ENCODE data around the gene CNPY4. TPM values are rescaled to one million over a fixed set of nuclear protein-coding genes. Genes with fewer than 3 reads are reported as not detected.

The CNPY4 gene
- 11.4 and 26.6 TPM in 2 replicates for total RNA-seq (2014; rRNA removed; shearing (Covaris generic); ENCODE audit: low replicate concordance)

DNA sequence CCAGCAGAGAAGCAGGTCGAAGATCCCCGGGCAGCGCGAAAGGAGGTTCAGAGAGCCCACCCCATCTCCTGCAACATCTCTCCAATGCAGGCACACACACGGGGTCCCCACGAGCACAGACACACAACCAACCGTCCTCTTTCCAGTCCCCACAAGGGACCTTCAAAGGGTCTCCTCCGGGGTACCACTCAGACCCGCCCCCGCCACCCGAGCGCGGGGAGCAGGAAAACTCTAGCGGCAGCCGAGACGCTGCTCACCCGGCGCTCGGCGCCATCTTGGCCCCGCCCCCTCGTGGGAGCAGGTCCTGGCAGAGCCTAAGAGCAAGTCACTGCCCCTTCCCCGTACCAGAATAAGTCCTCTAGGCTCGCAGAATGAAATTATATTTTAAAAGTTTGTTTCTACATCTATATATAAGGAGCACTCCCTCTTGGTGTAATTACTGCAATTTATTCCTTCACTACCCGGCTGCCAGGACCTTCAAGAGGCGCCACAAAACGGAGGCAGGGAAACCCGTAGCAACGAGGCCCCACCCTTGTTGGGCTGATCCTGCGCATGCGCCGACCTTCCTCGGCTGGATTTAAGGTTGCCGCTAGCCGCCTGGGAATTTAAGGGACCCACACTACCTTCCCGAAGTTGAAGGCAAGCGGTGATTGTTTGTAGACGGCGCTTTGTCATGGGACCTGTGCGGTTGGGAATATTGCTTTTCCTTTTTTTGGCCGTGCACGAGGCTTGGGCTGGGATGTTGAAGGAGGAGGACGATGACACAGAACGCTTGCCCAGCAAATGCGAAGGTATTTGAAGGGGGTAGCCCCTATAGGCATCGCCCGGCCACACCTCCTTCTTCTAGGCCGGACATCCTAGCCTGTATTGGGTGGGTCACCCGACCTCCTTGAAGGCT is at the start of gene CNPY4, which contains the start of gene TAF6:
CNPY4 (plus strand) TSS at position 563 of the 898 bp plus-strand sequence; CDS start at position 674, 111 bp downstream.
TAF6 (minus strand) TSS at position 287 of the 898 bp plus-strand sequence. CDS start 5,149 bp downstream, outside the sequence.
- Histone ChIP-seq H3K9me3 (no peaks in the 10 kb centered on the region), H3K4me3 (peak within 1 kb of the TSS; percentile 78), H3K36me3 (no peaks in the 10 kb centered on the region), H3K27me3 (no peaks in the 10 kb centered on the region)
- peak; percentile 86 for DNase-seq

DNA sequence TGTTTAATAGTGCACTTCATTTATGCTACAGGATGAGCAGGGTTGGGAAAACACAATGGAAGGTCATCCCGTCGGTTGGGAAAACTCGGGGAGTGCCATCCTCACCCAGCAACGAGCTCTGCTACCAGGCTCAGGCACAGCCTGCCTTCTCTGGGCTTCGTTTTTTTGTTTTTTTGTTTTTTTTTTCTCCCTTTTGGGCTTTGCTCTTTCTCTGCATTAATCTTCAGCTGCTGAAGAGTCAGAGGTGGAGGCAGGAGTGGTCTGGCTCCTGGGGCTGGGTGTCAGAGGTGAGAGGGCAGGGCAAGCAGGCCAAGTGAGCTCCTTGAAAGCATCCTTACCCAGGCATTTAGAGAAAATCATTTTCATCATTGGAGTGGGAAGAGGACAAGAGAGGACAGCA is 49.4 kb upstream of the CNPY4 start:
- H3K36me3 ChIP-seq = peaks cover 51% of the 10 kb centered on the region
- peaks cover 14% of the 10 kb centered on the region for H3K9me3 ChIP-seq
- no peak overlapping the region for H3K4me3 ChIP-seq
- no peak for DNase-seq
- H3K27me3 ChIP-seq = no peaks in the 10 kb centered on the region

DNA sequence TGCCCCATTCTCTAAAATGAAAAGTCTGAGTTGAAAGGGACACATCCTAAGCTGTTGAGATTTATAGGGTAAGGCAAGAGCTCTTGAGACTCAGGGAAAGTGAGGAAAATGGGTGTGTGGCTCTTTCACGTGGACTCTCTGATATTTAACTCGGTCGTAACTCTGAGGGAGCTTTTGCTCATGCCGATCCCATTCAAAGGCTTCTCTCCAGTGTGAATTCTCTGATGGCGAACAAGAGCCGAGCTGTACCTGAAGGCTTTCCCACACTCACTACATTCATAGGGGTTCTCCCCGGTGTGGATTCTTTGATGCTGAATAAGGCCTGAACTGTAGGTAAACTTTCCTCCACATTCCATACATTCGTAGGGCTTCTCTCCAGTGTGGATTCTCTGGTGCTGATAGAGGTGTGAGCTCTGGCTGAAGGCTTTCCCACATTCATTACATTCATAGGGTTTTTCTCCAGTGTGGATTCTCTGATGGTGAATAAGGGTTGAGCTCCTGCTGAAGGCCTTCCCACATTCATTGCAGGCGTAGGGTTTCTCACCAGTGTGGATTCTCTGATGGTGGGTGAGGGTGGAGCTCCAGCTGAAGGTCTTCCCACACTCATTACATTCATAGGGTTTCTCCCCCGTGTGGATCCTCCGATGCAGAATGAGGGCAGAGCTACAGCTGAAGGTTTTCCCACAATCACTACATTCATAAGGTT is 48.3 kb upstream of the CNPY4 start:
- peaks cover 14% of the 10 kb centered on the region for H3K9me3 ChIP-seq
- peaks cover 58% of the 10 kb centered on the region for H3K36me3 ChIP-seq
- DNase-seq = no peak
- no peaks in the 10 kb centered on the region for H3K27me3 ChIP-seq
- H3K4me3 ChIP-seq = no peak overlapping the region

DNA sequence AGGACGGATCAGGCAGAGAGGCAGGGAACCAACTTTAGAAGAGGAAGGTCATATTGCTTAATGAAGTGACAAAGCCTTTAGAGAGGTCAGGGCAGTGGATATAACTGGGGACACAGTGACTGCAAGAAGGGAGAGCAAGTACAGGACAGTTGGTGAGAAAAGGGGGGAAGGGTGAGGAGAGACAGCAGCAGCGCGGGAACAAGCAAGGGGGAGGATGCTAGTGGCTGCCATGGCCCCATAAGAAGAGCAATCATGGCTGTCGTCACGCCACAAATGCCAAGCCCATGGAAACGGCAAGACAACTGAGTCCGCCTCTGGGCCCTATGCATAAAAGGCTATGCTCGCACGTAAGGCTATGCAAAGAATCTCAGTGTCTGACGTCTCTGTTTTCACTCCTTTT is 47.0 kb upstream of the CNPY4 start:
- peaks cover 70% of the 10 kb centered on the region for H3K36me3 ChIP-seq
- H3K9me3 ChIP-seq = peaks cover 14% of the 10 kb centered on the region
- H3K4me3 ChIP-seq = no peak overlapping the region
- no peak for DNase-seq
- no peaks in the 10 kb centered on the region for H3K27me3 ChIP-seq

GRCh38 chr7:100074841-100075240 is 44.6 kb upstream of the CNPY4 start:
- no peaks in the 10 kb centered on the region for H3K27me3 ChIP-seq
- no peak for DNase-seq
- H3K9me3 ChIP-seq = peaks cover 14% of the 10 kb centered on the region
- no peak overlapping the region for H3K4me3 ChIP-seq
- H3K36me3 ChIP-seq = peaks cover 84% of the 10 kb centered on the region

DNA sequence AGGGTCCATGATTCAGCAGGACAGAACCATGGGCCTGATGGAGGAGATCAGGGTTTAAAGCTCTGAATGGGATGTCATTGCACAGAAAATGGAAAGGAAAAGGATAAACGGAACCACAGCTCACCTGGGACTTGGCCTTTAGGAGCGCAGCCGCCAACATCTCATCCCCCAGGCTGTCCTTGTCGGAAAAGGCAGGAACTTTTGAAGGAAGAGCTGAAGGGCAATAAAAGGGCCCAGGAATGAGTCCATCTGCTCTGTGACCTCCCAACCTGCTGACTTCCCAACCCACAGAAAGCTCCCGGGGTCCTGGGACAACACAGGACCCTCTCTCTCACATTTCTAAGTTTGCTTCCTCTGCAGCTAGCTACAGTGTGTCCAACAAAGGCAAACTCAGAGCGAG is 44.0 kb upstream of the CNPY4 start:
- no peak for DNase-seq
- Histone ChIP-seq H3K9me3 (peaks cover 14% of the 10 kb centered on the region), H3K36me3 (peaks cover 80% of the 10 kb centered on the region), H3K27me3 (no peaks in the 10 kb centered on the region), H3K4me3 (no peak overlapping the region)

- Histone ChIP-seq H3K9me3 (no peaks in the 10 kb centered on the region; the same call in none of the 2 replicates), H3K4me3 (no peak overlapping the region), H3K27me3 (no peaks in the 10 kb centered on the region), H3K36me3 (peaks cover 63% of the 10 kb centered on the region)
- DNase-seq = no peak
Measured at GRCh38 chr7:100077205-100077604, 42.2 kb upstream of the CNPY4 start.

DNA sequence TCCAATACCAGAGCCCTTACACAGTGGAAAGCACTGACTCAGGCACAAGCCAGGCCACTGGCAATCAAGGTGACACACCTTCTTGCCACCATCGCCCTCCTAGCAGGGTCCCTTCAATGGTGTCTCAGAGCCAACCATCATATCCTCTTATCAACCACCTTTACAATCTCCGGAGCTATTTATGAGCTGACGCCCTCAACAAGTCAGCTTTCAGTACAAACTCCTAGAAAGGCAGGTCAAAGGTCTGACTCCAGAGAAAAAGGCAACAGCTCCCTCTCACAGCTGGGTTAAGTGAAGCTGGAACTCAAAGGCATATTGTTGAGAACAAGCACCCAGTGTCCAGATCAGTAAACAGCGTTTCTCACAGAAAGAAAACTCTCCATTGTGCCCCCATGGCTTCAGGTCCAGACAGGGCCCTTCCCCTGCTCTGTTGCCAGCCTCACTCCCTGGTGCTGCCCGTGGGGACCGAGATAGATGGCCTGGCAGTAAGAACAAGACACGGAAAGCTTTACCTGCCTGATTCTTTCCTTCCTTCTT is 40.3 kb upstream of the CNPY4 start:
- Histone ChIP-seq H3K27me3 (no peaks in the 10 kb centered on the region), H3K9me3 (no peaks in the 10 kb centered on the region; the same call in 1 of the 2 replicates), H3K4me3 (no peak overlapping the region), H3K36me3 (peaks cover 45% of the 10 kb centered on the region)
- no peak for DNase-seq

DNA sequence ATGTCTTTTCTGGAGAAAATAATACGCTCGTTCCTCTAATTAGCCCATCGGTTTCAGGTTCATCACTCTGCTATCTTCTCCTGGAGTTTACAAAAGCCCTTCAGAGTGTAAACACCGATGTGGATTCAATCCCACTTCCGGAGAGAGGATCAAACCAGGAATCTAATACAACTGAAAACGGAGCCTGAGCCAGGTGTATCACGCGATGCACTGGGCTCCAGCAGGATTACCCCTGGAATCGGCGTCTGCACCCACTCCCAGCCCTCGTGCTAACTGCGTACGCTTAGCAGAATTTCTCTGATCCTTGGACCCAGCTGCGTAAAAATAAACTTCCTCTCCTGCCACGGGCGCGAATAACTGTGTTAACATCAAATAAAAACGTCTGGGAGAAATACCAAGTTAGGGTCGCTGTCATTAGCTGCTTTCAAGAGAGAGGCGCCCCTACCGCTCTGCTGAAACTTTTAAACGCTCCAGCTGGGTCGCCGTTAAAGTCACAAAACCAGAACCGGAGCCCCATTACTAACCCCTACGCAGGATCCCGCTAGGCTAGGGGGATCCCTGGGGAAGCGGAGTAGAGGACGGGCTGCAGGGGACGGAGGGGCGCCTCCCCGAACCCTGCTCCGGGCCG is 38.4 kb upstream of the CNPY4 start:
- no peak for DNase-seq
- peak overlapping the region; percentile 92 for H3K4me3 ChIP-seq
- H3K9me3 ChIP-seq = no peaks in the 10 kb centered on the region; the same call in 1 of the 2 replicates
- H3K27me3 ChIP-seq = no peaks in the 10 kb centered on the region
- H3K36me3 ChIP-seq = peaks cover 29% of the 10 kb centered on the region

DNA sequence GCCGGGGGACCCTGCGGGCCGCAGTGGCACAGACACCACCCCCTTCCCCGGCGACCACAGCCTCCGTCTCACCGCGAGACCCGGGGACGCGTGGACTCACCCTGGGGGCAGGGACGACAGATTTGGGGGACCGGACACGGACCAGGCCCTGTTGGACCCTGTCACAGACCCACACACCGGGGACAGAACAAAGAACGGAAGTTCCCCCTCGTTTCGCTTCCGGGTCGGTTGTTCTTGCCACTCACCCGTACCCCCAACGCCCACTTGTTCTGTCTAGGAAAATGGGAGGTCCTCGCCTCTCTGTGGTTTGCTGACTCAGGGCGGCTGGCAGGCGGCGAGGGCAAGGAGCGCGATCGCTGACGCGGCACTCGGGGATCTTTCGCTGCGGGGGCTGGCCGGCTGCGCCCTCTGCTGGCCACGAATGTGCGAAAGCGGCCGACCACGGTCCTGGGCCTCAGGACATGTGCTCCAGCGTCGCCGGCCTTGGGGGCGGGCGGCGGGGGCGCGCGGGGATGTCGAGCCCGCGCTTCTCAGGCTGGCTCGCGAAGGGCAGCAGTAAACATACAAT is 37.8 kb upstream of the CNPY4 start, which contains the start of gene ZNF3:
ZNF3 (minus strand) TSS at position 189 of the 568 bp plus-strand sequence. CDS start 4,366 bp downstream, outside the sequence.
- no peaks in the 10 kb centered on the region; the same call in 1 of the 2 replicates for H3K9me3 ChIP-seq
- peak within 1 kb of the TSS; percentile 92 for H3K4me3 ChIP-seq
- peaks cover 25% of the 10 kb centered on the region for H3K36me3 ChIP-seq
- no peaks in the 10 kb centered on the region for H3K27me3 ChIP-seq
- DNase-seq = peak; percentile 95

DNA sequence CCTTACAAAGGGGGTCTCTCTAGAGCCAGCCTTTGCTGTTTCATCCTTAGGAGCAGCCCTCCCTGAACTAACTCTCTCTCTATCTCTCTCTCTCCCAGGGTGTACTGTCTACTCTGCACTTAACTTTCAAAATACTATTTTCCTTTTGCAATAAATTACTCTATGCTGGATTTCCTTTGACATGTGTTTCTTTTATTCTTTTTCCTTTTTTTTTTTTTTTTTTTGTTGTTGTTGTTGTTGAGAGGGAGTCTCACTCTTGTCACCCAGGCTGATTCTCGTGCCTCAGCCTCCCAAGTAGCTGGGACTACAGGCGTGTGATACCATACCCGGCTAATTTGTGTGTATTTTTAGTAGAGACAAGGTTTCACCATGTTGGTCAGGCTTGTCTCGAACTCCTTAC is 36.5 kb upstream of the CNPY4 start:
- H3K27me3 ChIP-seq = no peaks in the 10 kb centered on the region
- no peaks in the 10 kb centered on the region for H3K9me3 ChIP-seq
- H3K36me3 ChIP-seq = peaks cover 13% of the 10 kb centered on the region
- no peak for DNase-seq
- H3K4me3 ChIP-seq = no peak overlapping the region

GRCh38 chr7:100085515-100085914 is 33.9 kb upstream of the CNPY4 start:
- no peaks in the 10 kb centered on the region for H3K27me3 ChIP-seq
- no peaks in the 10 kb centered on the region for H3K9me3 ChIP-seq
- no peak for DNase-seq
- peaks cover 2% of the 10 kb centered on the region; the same call in 1 of the 2 replicates for H3K36me3 ChIP-seq
- H3K4me3 ChIP-seq = no peak overlapping the region

DNA sequence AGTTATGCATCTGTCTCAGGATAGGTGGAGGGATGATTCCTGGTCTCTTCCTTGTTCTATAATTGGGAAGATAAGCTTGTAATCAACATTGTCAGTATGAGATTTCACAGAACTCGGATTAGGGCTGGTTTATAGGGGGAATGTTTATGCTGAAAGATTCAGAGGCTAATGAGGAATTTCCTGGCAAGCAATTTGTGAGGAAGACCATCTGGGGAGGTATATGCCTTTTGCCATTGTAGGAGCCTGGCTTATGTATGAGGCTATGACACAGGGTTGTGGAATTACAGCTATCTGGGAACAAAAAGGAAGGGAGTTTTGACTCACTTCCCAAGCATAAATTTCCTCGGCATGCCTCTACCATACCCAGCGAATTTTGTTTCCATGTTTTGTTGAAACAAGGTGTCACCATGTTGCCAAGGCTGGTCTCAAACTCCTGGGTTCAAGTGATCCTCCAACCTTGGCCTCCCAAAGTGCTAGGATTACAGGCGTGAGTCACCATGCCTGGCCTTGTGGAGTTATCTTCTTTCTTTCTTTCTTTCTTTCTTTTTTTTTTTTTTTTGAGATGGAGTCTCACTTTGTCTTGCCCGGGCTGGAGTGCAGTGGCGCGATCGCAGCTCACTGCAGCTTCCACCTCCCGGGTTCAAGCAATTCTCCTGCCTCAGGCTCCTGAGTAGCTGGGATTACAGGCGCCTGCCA is 32.2 kb upstream of the CNPY4 start:
- Histone ChIP-seq H3K27me3 (no peaks in the 10 kb centered on the region), H3K9me3 (no peaks in the 10 kb centered on the region), H3K36me3 (peaks cover 17% of the 10 kb centered on the region), H3K4me3 (no peak overlapping the region)
- DNase-seq = peak; percentile 61

- peaks cover 27% of the 10 kb centered on the region for H3K36me3 ChIP-seq
- DNase-seq = no peak
- H3K27me3 ChIP-seq = no peaks in the 10 kb centered on the region
- peak overlapping the region; percentile 61 for H3K4me3 ChIP-seq
- no peaks in the 10 kb centered on the region for H3K9me3 ChIP-seq
Measured at GRCh38 chr7:100088095-100088620, 31.3 kb upstream of the CNPY4 start.

DNA sequence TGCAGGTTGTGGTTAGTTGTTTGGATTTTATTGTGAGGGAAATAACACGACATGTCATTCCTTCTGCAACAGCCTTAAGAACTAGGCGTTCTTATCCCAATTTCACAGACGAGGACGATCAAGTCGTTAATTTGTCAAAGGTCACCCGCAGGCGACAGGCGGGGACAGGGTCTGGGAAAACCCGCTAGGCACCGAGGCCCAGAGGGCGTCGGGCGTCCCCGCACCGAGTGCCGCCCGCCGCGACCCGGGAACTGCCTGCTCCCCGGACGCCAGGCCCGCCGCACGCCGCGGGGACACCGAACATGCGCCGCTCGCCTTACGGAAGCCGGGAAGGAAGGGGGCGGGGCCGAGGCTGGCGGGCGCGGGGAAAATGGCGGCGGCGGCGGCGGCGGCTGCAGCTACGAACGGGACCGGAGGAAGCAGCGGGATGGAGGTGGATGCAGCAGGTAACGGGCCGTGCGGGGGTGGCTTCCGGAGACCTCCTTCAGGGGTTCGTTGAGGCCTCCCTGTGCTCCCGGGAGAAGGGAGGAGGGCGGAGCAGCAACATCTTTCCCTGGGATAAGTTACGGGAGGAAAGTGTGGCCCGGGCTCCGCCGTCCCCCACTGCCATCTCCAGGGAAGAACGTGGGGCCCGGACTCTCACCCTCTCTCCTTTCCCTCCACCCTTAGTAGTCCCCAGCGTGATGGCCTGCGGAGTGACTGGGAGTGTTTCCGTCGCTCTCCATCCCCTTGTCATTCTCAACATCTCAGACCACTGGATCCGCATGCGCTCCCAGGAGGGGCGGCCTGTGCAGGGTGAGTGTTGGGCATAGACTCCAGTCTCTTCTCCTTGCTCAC is 30.6 kb upstream of the CNPY4 start, which contains the start of gene COPS6:
COPS6 (plus strand) TSS at position 349 of the 837 bp plus-strand sequence; CDS start at position 371, 22 bp downstream.
- Histone ChIP-seq H3K27me3 (no peaks in the 10 kb centered on the region), H3K9me3 (no peaks in the 10 kb centered on the region), H3K36me3 (peaks cover 27% of the 10 kb centered on the region), H3K4me3 (peak within 1 kb of the TSS; percentile 61)
- DNase-seq = peak; percentile 81

All from MG63 (cell line).